ENCODE results near the gene KCTD3. TPM values are rescaled to one million over a fixed set of nuclear protein-coding genes. Genes with fewer than 3 reads are reported as not detected.

The KCTD3 gene
- total RNA-seq, 1 experiment from 2014 or later, result 50.7 TPM

GRCh38 chr1:215581896-215582295, 14.8 kb downstream of the KCTD3 start:
- Histone ChIP-seq H3K4me1 (peaks cover 24% of the 10 kb centered on the region), H3K27me3 (replicated peaks; ENCODE audit: control insufficient read depth, insufficient read depth, low read length) (no peaks in the 10 kb centered on the region), H3K36me3 (ENCODE audit: control insufficient read depth, insufficient read depth, low read length) (no peaks in the 10 kb centered on the region), H3K9me3 (no peaks in the 10 kb centered on the region), H3K4me3 (ENCODE audit: low read depth, low read length) (no peak overlapping the region)
- H3K4me1 Mint-ChIP-seq (ENCODE audit: low read depth, unreplicated experiment), result peaks cover 22% of the 10 kb centered on the region
- H3K4me3 Mint-ChIP-seq (ENCODE audit: unreplicated experiment), result no peak overlapping the region
- DNase-seq, result no peak
- H3K9me3 Mint-ChIP-seq (ENCODE audit: unreplicated experiment), result no peaks in the 10 kb centered on the region
- peaks cover 43% of the 10 kb centered on the region for H3K36me3 Mint-ChIP-seq (ENCODE audit: insufficient read depth, unreplicated experiment)
- intact Hi-C loops (cut with micrococcal nuclease; ENCODE audit: unreplicated experiment), result no loop called here
- ChIA-PET POLR2A (no interaction called here), CTCF (no interaction called here)
- H3K27ac Mint-ChIP-seq (ENCODE audit: unreplicated experiment), result peak overlapping the region; percentile 23
- no TSS peak for BruUV-seq (replicated peaks)
- no peak for TF ChIP-seq CTCF (IDR thresholded peaks at IDR 0.05; ENCODE audit: insufficient read depth in 1 of 2, low read depth in 1 of 2, low read length in 1 of 2, severe bottlenecking in 1 of 2, unreplicated experiment in 1 of 2)
- no peaks in the 10 kb centered on the region for H3K27me3 Mint-ChIP-seq (ENCODE audit: insufficient read depth, unreplicated experiment)

- Mint-ChIP-seq H3K4me1 (ENCODE audit: low read depth, unreplicated experiment) (peaks cover 22% of the 10 kb centered on the region), H3K36me3 (ENCODE audit: insufficient read depth, unreplicated experiment) (peaks cover 52% of the 10 kb centered on the region), H3K9me3 (ENCODE audit: unreplicated experiment) (no peaks in the 10 kb centered on the region), H3K27me3 (ENCODE audit: insufficient read depth, unreplicated experiment) (no peaks in the 10 kb centered on the region), H3K4me3 (ENCODE audit: unreplicated experiment) (peak overlapping the region; percentile 67), H3K27ac (ENCODE audit: unreplicated experiment) (peak overlapping the region; percentile 88)
- intact Hi-C loops (cut with micrococcal nuclease; ENCODE audit: unreplicated experiment), result loop anchor here (1.0 kb wide), 2 partner anchors 16 to 23 kb away; partner anchors contain the start of gene KCTD3
- Histone ChIP-seq H3K9me3 (no peaks in the 10 kb centered on the region), H3K4me3 (ENCODE audit: low read depth, low read length) (peak overlapping the region; percentile 25), H3K4me1 (peaks cover 24% of the 10 kb centered on the region), H3K36me3 (ENCODE audit: control insufficient read depth, insufficient read depth, low read length) (no peaks in the 10 kb centered on the region), H3K27me3 (replicated peaks; ENCODE audit: control insufficient read depth, insufficient read depth, low read length) (no peaks in the 10 kb centered on the region)
- DNase-seq, result peak; percentile 79 to 83
- TF ChIP-seq CTCF (IDR thresholded peaks at IDR 0.05; ENCODE audit: insufficient read depth in 1 of 2, low read depth in 1 of 2, low read length in 1 of 2, severe bottlenecking in 1 of 2, unreplicated experiment in 1 of 2), result no peak
- ChIA-PET CTCF (no interaction called here), POLR2A (no interaction called here)
- BruUV-seq (replicated peaks), result no TSS peak
Measured at GRCh38 chr1:215583185-215583749, 16.2 kb downstream of the KCTD3 start.

- no peak overlapping the region for H3K4me3 ChIP-seq (ENCODE audit: low read depth, low read length)
- no TSS peak for BruUV-seq (replicated peaks)
Measured at GRCh38 chr1:215584389-215584788, 17.3 kb downstream of the KCTD3 start.

More at GRCh38 chr1:215584389-215584788, 17.3 kb downstream of the KCTD3 start:
- no peak for DNase-seq
- ChIA-PET CTCF (no interaction called here), POLR2A (no interaction called here)
- Histone ChIP-seq H3K36me3 (ENCODE audit: control insufficient read depth, insufficient read depth, low read length) (no peaks in the 10 kb centered on the region), H3K4me1 (peaks cover 24% of the 10 kb centered on the region), H3K9me3 (no peaks in the 10 kb centered on the region), H3K27me3 (replicated peaks; ENCODE audit: control insufficient read depth, insufficient read depth, low read length) (no peaks in the 10 kb centered on the region)
- Mint-ChIP-seq H3K9me3 (ENCODE audit: unreplicated experiment) (no peaks in the 10 kb centered on the region), H3K36me3 (ENCODE audit: insufficient read depth, unreplicated experiment) (peaks cover 43% of the 10 kb centered on the region), H3K27me3 (ENCODE audit: insufficient read depth, unreplicated experiment) (no peaks in the 10 kb centered on the region), H3K4me1 (ENCODE audit: low read depth, unreplicated experiment) (peaks cover 22% of the 10 kb centered on the region), H3K4me3 (ENCODE audit: unreplicated experiment) (no peak overlapping the region), H3K27ac (ENCODE audit: unreplicated experiment) (peak overlapping the region; percentile 88)
- no peak for TF ChIP-seq CTCF (IDR thresholded peaks at IDR 0.05; ENCODE audit: insufficient read depth in 1 of 2, low read depth in 1 of 2, low read length in 1 of 2, severe bottlenecking in 1 of 2, unreplicated experiment in 1 of 2)
- intact Hi-C loops (cut with micrococcal nuclease; ENCODE audit: unreplicated experiment), result no loop called here
